ENCODE results near the gene OR6V1. TPM values are rescaled to one million over a fixed set of nuclear protein-coding genes. Genes with fewer than 3 reads are reported as not detected.

OR6V1 gene
- polyA plus RNA-seq, 3 donors, result not detected

GRCh38 chr7:143049362-143049761 lies 2.8 kb upstream of the OR6V1 start:
- Histone ChIP-seq H3K4me3 (replicated peaks in 1 of 3; ENCODE audit: low read depth in 2 of 3, low read length in 3 of 3) (no peak overlapping the region), H3K9me3 (replicated peaks in 1 of 2; ENCODE audit: control insufficient read depth in 1 of 2, insufficient read depth in 1 of 2, low read length in 2 of 2) (no peaks in the 10 kb centered on the region), H3K36me3 (replicated peaks in 1 of 2; ENCODE audit: control insufficient read depth in 1 of 2, insufficient read depth in 2 of 2, low read length in 2 of 2) (no peaks in the 10 kb centered on the region), H3K79me2 (ENCODE audit: insufficient read depth, low read length) (no peaks in the 10 kb centered on the region), H3K4me2 (replicated peaks; ENCODE audit: extremely low read depth, low read length, poor library complexity, severe bottlenecking) (peak overlapping the region; percentile 11), H2AFZ (ENCODE audit: insufficient read depth, low read depth, low read length, poor library complexity, severe bottlenecking) (no peak overlapping the region), H3K27me3 (ENCODE audit: control insufficient read depth in 2 of 2, insufficient read depth in 2 of 2, low read length in 2 of 2) (no peaks in the 10 kb centered on the region), H3K9ac (ENCODE audit: insufficient read depth, low read length, poor library complexity, severe bottlenecking) (no peak overlapping the region), H4K20me1 (ENCODE audit: insufficient read depth, low read length) (no peaks in the 10 kb centered on the region), H3K27ac (ENCODE audit: low read depth in 1 of 2, low read length in 2 of 2) (no peak overlapping the region), H3K4me1 (ENCODE audit: control insufficient read depth in 1 of 2, insufficient read depth in 2 of 2, low read length in 2 of 2) (peaks cover 33 to 37% of the 10 kb centered on the region in 2 donors)
- Mint-ChIP-seq H3K9me3 (no peaks in the 10 kb centered on the region), H3K4me3 (no peak overlapping the region), H3K36me3 (no peaks in the 10 kb centered on the region), H3K27ac (peak overlapping the region in 1 of 7 donors; percentile 26), H3K4me1 (peaks cover 39% of the 10 kb centered on the region), H3K27me3 (ENCODE audit: low read depth in 3 of 3) (peaks cover 1 to 4% (median 2%) of the 10 kb centered on the region in 3 donors)
- DNase-seq, result peak in 1 of 3 donors; percentile 28
- intact Hi-C loops (cut with micrococcal nuclease), result no loop called here
- TF ChIP-seq CTCF (IDR thresholded peaks at IDR 0.05), result no peak
- WGBS (ENCODE audit: insufficient coverage), result 0% methylated on average over 1 of the region's 4 CpGs

- no peak for TF ChIP-seq CTCF (IDR thresholded peaks at IDR 0.05)
- Histone ChIP-seq H3K27ac (ENCODE audit: low read depth in 1 of 2, low read length in 2 of 2) (no peak overlapping the region), H2AFZ (ENCODE audit: insufficient read depth, low read depth, low read length, poor library complexity, severe bottlenecking) (no peak overlapping the region), H3K9me3 (replicated peaks in 1 of 2; ENCODE audit: control insufficient read depth in 1 of 2, insufficient read depth in 1 of 2, low read length in 2 of 2) (no peaks in the 10 kb centered on the region), H3K79me2 (ENCODE audit: insufficient read depth, low read length) (no peaks in the 10 kb centered on the region), H3K9ac (ENCODE audit: insufficient read depth, low read length, poor library complexity, severe bottlenecking) (no peak overlapping the region), H3K27me3 (ENCODE audit: control insufficient read depth in 2 of 2, insufficient read depth in 2 of 2, low read length in 2 of 2) (no peaks in the 10 kb centered on the region), H3K4me3 (replicated peaks in 1 of 3; ENCODE audit: low read depth in 2 of 3, low read length in 3 of 3) (no peak overlapping the region), H3K4me2 (replicated peaks; ENCODE audit: extremely low read depth, low read length, poor library complexity, severe bottlenecking) (no peak overlapping the region), H3K36me3 (replicated peaks in 1 of 2; ENCODE audit: control insufficient read depth in 1 of 2, insufficient read depth in 2 of 2, low read length in 2 of 2) (no peaks in the 10 kb centered on the region), H3K4me1 (ENCODE audit: control insufficient read depth in 1 of 2, insufficient read depth in 2 of 2, low read length in 2 of 2) (peaks cover 33 to 37% of the 10 kb centered on the region in 2 donors), H4K20me1 (ENCODE audit: insufficient read depth, low read length) (no peaks in the 10 kb centered on the region)
- peaks cover 39% of the 10 kb centered on the region for H3K4me1 Mint-ChIP-seq
- 74% methylated on average over 5 of the region's 9 CpGs for WGBS (ENCODE audit: insufficient coverage)
- intact Hi-C loops (cut with micrococcal nuclease), result no loop called here
- H3K4me3 Mint-ChIP-seq, result no peak overlapping the region
- H3K27me3 Mint-ChIP-seq (ENCODE audit: low read depth in 3 of 3), result peaks cover 1 to 4% (median 2%) of the 10 kb centered on the region in 3 donors
- H3K36me3 Mint-ChIP-seq, result no peaks in the 10 kb centered on the region
- no peak overlapping the region for H3K27ac Mint-ChIP-seq
- H3K9me3 Mint-ChIP-seq, result no peaks in the 10 kb centered on the region
- DNase-seq, result no peak
Observed at GRCh38 chr7:143050931-143051330, 1.2 kb upstream of the OR6V1 start.

Data from CD14-positive monocyte (primary cell).